ENCODE measurements around the gene SYTL3. TPM values are rescaled to one million over a fixed set of nuclear protein-coding genes. Genes with fewer than 3 reads are reported as not detected.

Gene SYTL3
- total and polyA plus RNA-seq, 9 of the 15 experiments (the other 6 are each of a cell fraction or from before 2014, with no cell fraction given): 0.04 to 0.46 (median 0.17) TPM; not detected in 1

- TF ChIP-seq, protein P1, sequence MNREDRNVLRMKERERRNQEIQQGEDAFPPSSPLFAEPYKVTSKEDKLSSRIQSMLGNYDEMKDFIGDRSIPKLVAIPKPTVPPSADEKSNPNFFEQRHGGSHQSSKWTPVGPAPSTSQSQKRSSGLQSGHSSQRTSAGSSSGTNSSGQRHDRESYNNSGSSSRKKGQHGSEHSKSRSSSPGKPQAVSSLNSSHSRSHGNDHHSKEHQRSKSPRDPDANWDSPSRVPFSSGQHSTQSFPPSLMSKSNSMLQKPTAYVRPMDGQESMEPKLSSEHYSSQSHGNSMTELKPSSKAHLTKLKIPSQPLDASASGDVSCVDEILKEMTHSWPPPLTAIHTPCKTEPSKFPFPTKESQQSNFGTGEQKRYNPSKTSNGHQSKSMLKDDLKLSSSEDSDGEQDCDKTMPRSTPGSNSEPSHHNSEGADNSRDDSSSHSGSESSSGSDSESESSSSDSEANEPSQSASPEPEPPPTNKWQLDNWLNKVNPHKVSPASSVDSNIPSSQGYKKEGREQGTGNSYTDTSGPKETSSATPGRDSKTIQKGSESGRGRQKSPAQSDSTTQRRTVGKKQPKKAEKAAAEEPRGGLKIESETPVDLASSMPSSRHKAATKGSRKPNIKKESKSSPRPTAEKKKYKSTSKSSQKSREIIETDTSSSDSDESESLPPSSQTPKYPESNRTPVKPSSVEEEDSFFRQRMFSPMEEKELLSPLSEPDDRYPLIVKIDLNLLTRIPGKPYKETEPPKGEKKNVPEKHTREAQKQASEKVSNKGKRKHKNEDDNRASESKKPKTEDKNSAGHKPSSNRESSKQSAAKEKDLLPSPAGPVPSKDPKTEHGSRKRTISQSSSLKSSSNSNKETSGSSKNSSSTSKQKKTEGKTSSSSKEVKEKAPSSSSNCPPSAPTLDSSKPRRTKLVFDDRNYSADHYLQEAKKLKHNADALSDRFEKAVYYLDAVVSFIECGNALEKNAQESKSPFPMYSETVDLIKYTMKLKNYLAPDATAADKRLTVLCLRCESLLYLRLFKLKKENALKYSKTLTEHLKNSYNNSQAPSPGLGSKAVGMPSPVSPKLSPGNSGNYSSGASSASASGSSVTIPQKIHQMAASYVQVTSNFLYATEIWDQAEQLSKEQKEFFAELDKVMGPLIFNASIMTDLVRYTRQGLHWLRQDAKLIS (CRISPR knock-in tag; IDR thresholded peaks at IDR 0.05): no peak
- TF ChIP-seq GABPA (tag; conservative IDR thresholded peaks at IDR 0.05; ENCODE audit: low read depth): peak; percentile 38; the same call in 1 of the 2 replicates
- peak; percentile 32; the same call in 1 of the 2 replicates for TF ChIP-seq USF1 (CRISPR knock-in tag; IDR thresholded peaks at IDR 0.05)
Observed at GRCh38 chr6:158649289-158650143, at the start of gene SYTL3 (continued).

Measured in K562 (cell line).